Posterior vena cava (tissue), 2 donors: ENCODE data around the gene L2HGDH. TPM values are rescaled to one million over a fixed set of nuclear protein-coding genes. Genes with fewer than 3 reads are reported as not detected.

Experiments used
- DNase-seq: peaks from one replicate; pipeline ENCODE4 v3.0.0-alpha.2; 2020; ENCODE audit warnings: low spot score
- intact Hi-C, 2 donors: fragments of 100-400 bp; cut with DNase I; formaldehyde crosslinking; loops; one replicate each; pipeline versions ENCODE4 v1.14.1 to v1.14.2; 2022 to 2023
- total RNA-seq, 2 donors: library from RNA; stranded (reverse); fragmentation: NEBNext Ultra II Directional; extraction: Animal tissue kit (Norgen Biotek cat#: 25700); gene quantifications; one replicate each; pipeline ENCODE4 v1.2.1, GENCODE V29; 2021
- donor health status: DM: yes; HTN: yes; CAD: no.
- donor health status: DM: yes; HTN: yes; CAD: no.

The L2HGDH gene
- total RNA-seq, 2 donors from 2014 or later: 3.3 to 3.6 TPM

GRCh38 chr14:50311337-50311971 is 575 bp downstream of the L2HGDH start:
- intact Hi-C loops: no loop called here
- DNase-seq: no peak

DNA sequence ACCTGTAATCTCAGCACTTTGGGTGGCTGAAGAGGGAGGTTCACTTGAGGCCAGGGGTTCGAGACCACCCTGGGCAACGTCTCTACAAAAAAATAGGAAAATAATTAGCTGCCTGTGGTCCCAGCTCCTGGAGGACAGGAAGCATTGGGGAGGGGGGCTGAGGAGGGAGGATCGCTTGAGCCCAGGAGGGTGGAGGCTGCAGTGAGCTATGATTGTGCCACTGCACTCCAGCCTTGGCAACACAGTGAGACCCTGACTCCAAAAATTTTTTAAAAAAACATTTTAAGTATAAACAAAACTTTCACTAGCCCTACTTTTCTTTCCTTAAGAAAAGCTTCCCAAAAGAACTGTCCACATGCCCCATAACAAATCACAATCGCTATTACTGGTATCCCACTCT is 1.6 kb downstream of the L2HGDH start:
- intact Hi-C loops: no loop called here
- DNase-seq: no peak

- DNase-seq: no peak
- intact Hi-C loops: no loop called here
These were observed 3.6 kb downstream of the L2HGDH start for GRCh38 chr14:50308363-50308915.

DNA sequence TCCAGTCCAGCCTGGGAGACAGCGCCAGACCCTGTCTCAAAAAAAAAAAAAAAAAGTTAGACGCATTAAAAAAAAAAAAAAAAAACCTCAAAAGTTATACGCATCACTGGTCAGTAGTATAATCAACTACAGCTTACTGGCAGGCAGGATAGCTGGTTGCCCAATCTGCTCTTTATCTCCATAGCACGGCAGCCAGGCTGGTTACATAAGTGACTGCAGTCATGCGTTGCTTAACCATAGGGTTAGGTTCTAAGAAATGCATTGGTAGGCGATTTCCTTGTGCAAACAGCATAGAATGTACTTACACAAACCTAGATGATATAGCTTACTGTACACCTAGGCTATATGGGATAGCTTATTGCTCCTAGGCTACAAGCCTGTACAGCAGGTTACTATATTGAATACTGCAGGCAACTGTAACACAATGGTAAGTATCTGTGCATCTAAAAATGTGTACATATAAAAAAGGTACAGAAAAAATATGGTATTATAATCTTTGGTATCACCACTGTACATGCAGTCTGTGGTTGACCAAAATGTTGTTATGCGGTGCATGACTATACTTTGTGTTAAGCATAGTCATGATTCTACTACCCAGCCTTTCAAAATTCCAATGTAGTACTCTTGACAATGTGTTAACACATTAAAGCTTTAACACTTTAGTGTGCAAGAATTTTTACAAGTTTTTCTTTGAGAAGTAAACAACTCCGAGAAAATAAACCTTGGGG is 8.1 kb downstream of the L2HGDH start:
- no peak for DNase-seq
- intact Hi-C loops: no loop called here

- intact Hi-C loops: no loop called here
These were observed 10.1 kb downstream of the L2HGDH start for GRCh38 chr14:50301914-50302313.

GRCh38 chr14:50299585-50299984 is 12.4 kb downstream of the L2HGDH start:
- DNase-seq: no peak
- intact Hi-C loops: no loop called here

More at GRCh38 chr14:50301914-50302313, 10.1 kb downstream of the L2HGDH start:
- no peak for DNase-seq

DNA sequence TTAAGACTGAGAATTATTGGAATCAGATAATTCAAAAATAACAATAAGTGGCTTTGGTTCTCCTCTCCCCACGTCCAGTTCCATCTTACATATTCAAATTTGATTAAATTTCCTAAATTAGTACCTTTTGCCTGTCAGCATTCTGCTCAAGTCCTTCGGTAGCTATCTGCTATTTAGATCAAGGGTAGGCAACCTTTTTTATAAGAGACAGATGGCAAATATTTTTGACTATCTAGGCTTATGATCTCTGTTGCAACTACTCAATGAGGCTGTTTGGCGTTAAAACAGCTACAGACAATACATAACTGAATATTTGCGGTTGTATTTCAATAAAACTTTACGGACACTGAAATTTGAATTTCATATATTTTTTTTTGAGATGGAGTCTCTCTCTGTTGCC is 21.7 kb downstream of the L2HGDH start:
- no peak for DNase-seq
- intact Hi-C loops: no loop called here

- intact Hi-C loops: no loop called here
- DNase-seq: no peak
These were observed 23.9 kb downstream of the L2HGDH start for GRCh38 chr14:50288146-50288545.

- intact Hi-C loops: no loop called here
- no peak for DNase-seq
These were observed 26.2 kb downstream of the L2HGDH start for GRCh38 chr14:50285861-50286260.

GRCh38 chr14:50272498-50272897 is 39.5 kb downstream of the L2HGDH start:
- DNase-seq: no peak
- intact Hi-C loops: no loop called here

DNA sequence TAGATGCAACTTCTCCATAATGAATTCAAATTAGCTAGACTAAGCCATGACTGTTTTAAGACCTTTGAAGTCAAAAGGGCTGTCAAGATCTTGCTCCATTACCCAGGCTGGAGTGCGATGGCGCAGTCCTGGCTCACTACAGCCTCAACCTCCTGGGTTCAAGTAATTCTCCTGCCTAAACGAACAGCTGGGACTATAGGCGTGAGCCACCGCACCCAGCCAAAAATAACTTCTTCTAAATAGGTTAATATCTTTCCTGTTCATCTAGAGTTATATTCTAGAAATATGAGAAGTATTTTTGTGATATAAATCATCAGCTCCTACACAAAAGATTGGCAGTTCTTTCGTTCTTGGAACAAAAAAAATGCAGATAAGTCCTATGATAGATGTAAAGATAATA is 41.1 kb downstream of the L2HGDH start:
- intact Hi-C loops: no loop called here
- no peak for DNase-seq

DNA sequence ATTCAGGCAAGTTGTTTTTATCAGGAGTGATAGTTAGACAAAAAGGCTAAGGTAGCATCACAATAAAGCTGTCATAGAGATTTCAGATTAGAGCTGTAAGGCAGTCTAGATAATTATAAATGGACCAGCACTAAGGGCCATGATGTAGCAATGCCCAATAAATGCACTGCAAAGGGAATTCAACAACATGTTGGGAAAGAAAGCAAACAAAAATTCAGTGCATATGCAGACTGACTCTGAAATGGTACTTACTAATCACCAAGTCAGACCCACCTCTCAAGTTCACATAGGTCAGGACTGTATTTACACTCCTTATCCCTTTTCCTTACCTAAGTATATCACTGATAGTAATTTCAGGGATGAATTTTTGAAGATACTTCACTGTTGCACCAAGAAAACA is 47.0 kb downstream of the L2HGDH start:
- intact Hi-C loops: no loop called here
- DNase-seq: no peak

- no peak for DNase-seq
- intact Hi-C loops: no loop called here
These were observed 48.7 kb downstream of the L2HGDH start for GRCh38 chr14:50263321-50263720.

GRCh38 chr14:50262865-50263264 is 49.2 kb downstream of the L2HGDH start:
- no peak for DNase-seq
- intact Hi-C loops: no loop called here

DNA sequence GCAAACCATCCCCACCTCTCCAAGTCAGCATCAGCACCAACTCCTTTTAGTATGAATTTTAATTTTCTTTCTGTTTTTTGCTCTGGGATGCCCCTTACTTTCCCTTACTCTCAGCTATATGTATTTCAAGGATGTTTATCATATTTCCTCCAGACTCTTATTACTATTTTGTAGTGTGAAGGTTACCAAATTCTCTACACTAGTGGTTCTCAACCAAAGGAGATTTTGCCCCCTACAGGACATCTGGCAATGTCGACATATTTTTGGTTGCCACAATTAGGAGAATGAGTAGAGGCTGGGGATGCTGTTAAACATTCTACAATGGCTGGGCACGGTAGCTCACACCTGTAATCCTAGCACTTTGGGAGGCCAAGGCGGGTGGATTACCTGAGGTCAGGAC is 51.5 kb downstream of the L2HGDH start:
- no peak for DNase-seq
- intact Hi-C loops: no loop called here

DNA sequence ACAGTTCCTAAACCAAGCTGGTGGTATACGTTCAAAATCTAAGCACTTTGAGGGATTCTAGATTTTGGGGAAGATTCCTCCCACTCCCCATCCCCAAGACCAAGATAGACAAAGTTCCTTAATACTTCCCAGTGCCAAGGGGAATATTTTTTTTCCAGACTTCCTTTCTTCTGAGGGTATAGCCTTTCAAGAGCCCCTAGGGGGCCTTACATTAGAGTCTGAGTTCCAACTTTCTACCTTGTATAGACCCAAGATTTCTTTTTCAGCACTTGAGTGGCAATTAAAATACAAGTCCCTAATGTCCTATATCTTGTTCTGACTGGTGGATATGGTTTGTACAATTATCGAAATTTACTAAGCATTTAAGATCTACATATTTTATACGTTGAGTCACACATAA is 52.0 kb downstream of the L2HGDH start:
- no peak for DNase-seq
- intact Hi-C loops: no loop called here

DNA sequence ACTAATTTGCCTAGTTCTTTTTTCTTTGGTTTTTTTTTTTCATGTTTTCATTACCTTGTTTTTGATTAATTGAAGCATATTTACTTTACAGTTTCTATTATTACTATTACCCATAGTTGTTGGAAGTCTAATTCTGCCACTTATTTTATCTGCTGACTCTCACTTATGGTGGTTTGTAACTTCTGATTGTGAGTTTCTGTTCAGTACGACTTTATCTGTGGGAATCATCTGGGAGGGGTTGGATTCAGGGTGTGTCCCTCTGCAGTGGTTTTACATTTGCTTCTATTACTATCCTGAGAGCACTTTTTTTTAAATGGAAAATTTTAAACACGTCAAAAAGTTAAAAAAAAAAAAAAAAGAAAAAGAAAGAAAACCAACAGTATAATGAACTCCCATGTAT is 54.3 kb downstream of the L2HGDH start:
- DNase-seq: no peak
- intact Hi-C loops: no loop called here

GRCh38 chr14:50254248-50254647 is 57.8 kb downstream of the L2HGDH start:
- intact Hi-C loops: no loop called here
- no peak for DNase-seq

- intact Hi-C loops: no loop called here
- DNase-seq: no peak
These were observed 62.8 kb downstream of the L2HGDH start for GRCh38 chr14:50249136-50249775.

- DNase-seq: no peak
- intact Hi-C loops: no loop called here
These were observed 64.8 kb downstream of the L2HGDH start for GRCh38 chr14:50247245-50247644.
